Mononuclear cell (primary cell): ENCODE measurements around the gene ZNF385B. TPM values are rescaled to one million over a fixed set of nuclear protein-coding genes. Genes with fewer than 3 reads are reported as not detected.

Experiments
- H3K27me3 ChIP-seq: 2 replicates; pipeline ENCODE4 v1.6.0; 2011; ENCODE audit warnings: low read length, control low read depth; ENCODE audit not compliant: insufficient read depth
- H3K4me1 ChIP-seq: 2 replicates; pipeline ENCODE4 v1.5.1; 2011; ENCODE audit warnings: mild to moderate bottlenecking, low read length, control low read depth; ENCODE audit not compliant: insufficient read depth
- H3K4me3 ChIP-seq: 2 replicates; pipeline ENCODE4 v1.5.1; 2011; ENCODE audit warnings: mild to moderate bottlenecking, low read length, moderate library complexity
- H3K9me3 ChIP-seq: 2 replicates; pipeline ENCODE4 v1.5.1; 2011; ENCODE audit warnings: low read depth, mild to moderate bottlenecking, control low read depth, low read length
- total RNA-seq: library from RNA; depleted of rRNA; stranded (reverse); fragments of >200 nt; gene quantifications from one replicate; pipeline ENCODE4 v1.2.3, GENCODE V29; 2012

ZNF385B gene
- total RNA-seq, 1 donor = not detected

DNA sequence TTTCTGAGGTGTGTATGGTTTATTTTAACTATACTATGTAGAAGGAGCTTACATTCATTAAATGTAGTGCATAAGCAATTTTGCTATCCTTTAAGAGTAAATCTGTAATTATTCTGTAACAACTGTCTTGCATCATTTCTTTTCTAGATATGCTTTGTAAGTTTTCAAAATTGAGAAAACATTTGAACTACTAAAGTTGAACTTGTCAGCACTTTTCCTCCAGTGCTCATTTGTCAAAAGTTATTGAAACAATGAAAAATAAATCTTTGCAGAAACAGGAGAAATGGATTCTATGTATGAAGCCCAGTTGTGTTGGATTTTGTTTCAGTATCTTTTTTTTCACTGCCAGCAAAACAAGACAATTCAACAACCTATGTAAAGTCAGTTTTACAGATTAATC is 14.5 kb upstream of the ZNF385B start:
- no peaks in the 10 kb centered on the region for H3K4me1 ChIP-seq
- no peak overlapping the region for H3K4me3 ChIP-seq
- no peaks in the 10 kb centered on the region for H3K27me3 ChIP-seq
- no peaks in the 10 kb centered on the region for H3K9me3 ChIP-seq

DNA sequence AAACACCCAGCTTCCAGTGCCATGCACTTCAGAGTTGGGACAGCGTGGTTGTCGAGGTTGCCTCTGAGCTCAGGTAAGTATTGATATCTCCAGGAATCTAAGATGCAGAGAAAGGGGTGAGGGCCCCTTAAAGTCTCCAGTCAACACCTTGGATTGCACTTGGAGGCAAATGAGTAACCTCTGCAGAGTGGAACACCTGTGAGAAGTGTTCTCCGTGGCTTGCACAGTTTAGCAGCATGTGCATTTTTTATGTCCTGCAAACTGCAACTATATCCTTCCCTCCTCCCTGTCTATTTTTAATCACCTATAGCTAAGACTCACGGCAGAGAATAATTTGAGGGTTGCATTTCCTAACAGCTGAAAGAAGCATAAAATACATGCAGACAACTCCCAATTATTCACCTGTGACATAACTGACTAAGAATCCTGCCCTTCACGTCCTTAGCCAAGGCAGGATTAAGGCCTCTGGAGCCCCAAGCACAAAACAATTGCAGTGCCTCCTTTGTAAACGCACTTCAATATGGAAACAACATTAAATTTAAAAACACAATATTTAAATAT is 1.6 kb upstream of the ZNF385B start:
- no peaks in the 10 kb centered on the region for H3K4me1 ChIP-seq
- H3K4me3 ChIP-seq = no peak overlapping the region
- H3K9me3 ChIP-seq = no peaks in the 10 kb centered on the region
- peaks cover 63% of the 10 kb centered on the region for H3K27me3 ChIP-seq

DNA sequence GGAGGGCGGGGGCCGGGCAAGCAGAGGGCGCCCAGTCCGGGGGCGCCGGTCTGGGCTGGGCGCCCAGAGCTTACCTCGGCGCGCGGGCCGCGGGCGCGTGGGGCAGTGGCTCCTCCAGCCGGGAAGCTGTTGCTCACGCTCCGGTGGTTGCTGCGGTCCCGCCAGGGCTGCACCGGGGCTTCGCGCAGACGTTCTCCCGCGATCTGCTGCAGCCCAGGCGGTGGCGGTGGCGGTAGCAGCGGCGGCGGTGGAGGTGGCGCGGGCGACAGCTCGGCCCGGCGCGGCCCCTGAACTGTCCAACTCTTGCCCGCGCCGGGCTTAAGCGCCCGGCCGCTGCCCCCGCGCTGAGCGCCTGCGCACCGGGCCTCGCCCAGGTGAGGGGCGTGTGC is 391 bp downstream of the ZNF385B start:
- H3K4me1 ChIP-seq = no peaks in the 10 kb centered on the region
- H3K27me3 ChIP-seq = peaks cover 78% of the 10 kb centered on the region
- no peak overlapping the region for H3K4me3 ChIP-seq

GRCh38 chr2:179860255-179861026 is 971 bp downstream of the ZNF385B start:
- Histone ChIP-seq H3K9me3 (no peaks in the 10 kb centered on the region), H3K4me3 (no peak overlapping the region), H3K27me3 (peaks cover 77% of the 10 kb centered on the region), H3K4me1 (no peaks in the 10 kb centered on the region)

More for the DNA sequence above, 391 bp downstream of the ZNF385B start:
- H3K9me3 ChIP-seq = no peaks in the 10 kb centered on the region

DNA sequence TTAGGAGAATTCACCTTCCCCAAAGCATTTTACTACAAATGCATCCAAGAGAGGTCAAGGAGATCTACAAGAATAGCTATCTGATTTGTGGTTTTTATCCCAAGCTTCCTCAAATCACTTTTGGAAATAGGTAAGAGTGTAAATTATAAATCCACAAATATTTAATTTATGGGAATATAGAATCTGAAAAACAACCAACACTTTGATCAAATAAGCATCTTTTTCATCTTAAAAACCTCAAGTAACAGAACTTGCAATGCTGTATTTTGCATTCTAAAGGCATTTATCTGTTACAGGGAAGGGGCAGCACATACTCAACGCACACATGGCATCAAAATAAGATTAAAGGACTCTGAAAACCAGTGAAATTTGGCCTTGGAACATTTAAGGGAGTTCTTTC is 1.9 kb downstream of the ZNF385B start:
- Histone ChIP-seq H3K4me1 (no peaks in the 10 kb centered on the region), H3K4me3 (no peak overlapping the region), H3K27me3 (peaks cover 69% of the 10 kb centered on the region), H3K9me3 (no peaks in the 10 kb centered on the region)

GRCh38 chr2:179857236-179857635 is 4.2 kb downstream of the ZNF385B start:
- Histone ChIP-seq H3K27me3 (peaks cover 49% of the 10 kb centered on the region), H3K4me3 (no peak overlapping the region), H3K9me3 (no peaks in the 10 kb centered on the region), H3K4me1 (no peaks in the 10 kb centered on the region)

DNA sequence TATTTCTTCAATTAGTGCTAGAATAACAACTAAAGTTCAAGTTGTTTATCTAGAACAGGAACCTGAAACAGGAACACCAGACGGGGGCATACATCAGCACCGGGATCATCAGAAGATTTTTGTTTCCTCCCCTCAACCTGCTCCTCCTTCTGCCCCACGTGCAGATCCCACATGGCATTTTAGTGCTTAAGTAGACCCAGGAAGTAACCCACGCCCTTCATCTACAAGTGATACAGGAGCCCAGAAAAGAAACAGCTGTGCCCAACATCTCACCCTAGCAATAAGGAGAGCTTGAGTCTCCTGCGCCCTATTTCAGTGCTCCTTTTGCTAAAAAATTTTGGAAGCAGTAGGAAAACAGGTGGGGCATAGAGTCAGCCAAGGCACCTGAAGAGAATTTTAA is 5.2 kb downstream of the ZNF385B start:
- no peaks in the 10 kb centered on the region for H3K4me1 ChIP-seq
- peaks cover 40% of the 10 kb centered on the region for H3K27me3 ChIP-seq
- no peaks in the 10 kb centered on the region for H3K9me3 ChIP-seq
- H3K4me3 ChIP-seq = no peak overlapping the region

DNA sequence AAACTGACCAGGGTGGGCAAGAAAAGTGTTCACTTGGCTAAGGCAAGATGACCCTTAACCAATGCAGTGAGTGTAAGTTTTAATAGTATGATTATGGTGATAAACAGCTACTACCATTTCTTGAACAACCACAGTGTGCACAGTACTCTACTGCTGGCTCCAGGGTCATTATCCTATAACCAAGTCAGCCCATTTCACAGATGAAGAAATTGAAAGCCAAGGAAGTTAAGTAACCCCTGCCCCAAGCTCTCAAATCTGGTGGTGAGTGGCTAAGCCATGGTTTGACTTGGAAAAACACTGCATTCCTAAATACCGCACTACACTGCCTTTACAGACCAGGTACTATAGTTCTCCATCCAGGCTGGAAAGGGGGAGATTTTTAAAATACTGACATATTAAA is 5.7 kb downstream of the ZNF385B start:
- Histone ChIP-seq H3K9me3 (no peaks in the 10 kb centered on the region), H3K27me3 (peaks cover 40% of the 10 kb centered on the region), H3K4me1 (no peaks in the 10 kb centered on the region), H3K4me3 (no peak overlapping the region)

DNA sequence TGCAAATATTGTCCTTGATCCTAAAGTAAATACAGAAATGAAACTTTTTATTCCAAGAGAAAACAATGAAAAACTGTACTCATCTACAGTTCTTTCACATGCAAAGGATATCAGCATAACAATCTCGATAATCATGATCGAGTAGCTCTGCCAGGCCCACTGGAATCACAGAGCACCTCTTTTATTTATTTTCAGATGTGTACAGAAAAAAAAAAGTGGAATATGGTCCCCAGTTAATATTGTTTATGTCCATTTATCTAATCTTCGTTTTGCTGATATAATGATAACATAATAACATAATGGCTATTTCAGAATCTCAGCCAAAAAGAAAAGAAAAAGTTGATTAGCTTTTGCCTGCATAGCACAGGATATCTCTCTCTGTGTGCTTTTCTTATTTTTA is 6.5 kb downstream of the ZNF385B start:
- H3K27me3 ChIP-seq = peaks cover 32% of the 10 kb centered on the region
- no peak overlapping the region for H3K4me3 ChIP-seq
- no peaks in the 10 kb centered on the region for H3K4me1 ChIP-seq

GRCh38 chr2:179853108-179853507 is 8.3 kb downstream of the ZNF385B start:
- no peak overlapping the region for H3K4me3 ChIP-seq
- no peaks in the 10 kb centered on the region for H3K4me1 ChIP-seq
- no peaks in the 10 kb centered on the region for H3K9me3 ChIP-seq
- peaks cover 15% of the 10 kb centered on the region for H3K27me3 ChIP-seq

More for the DNA sequence above, 6.5 kb downstream of the ZNF385B start:
- no peaks in the 10 kb centered on the region for H3K9me3 ChIP-seq

DNA sequence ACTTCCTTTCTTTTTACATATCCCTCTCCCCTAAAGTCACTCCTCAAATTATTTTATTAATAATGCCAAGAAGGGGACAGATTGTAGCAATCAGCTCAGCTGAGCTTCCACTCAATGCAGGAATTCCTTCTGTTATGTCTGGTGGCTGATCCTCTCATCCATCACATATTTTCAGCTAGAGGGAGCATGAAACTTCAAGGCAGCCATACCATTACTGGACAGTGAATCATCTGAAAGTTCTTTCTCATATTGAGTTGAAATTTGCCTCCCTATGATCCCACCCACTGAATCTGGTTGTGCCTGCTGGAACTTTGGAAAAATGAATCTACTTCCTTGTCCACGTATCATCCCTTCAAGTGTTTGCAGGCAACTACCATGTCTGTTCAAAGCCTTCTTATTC is 11.2 kb downstream of the ZNF385B start:
- Histone ChIP-seq H3K4me1 (no peaks in the 10 kb centered on the region), H3K4me3 (no peak overlapping the region), H3K9me3 (no peaks in the 10 kb centered on the region), H3K27me3 (no peaks in the 10 kb centered on the region)

- no peaks in the 10 kb centered on the region for H3K27me3 ChIP-seq
- H3K9me3 ChIP-seq = no peaks in the 10 kb centered on the region
- no peaks in the 10 kb centered on the region for H3K4me1 ChIP-seq
- H3K4me3 ChIP-seq = no peak overlapping the region
Measured at GRCh38 chr2:179849719-179850118, 11.7 kb downstream of the ZNF385B start.

- H3K4me3 ChIP-seq = no peak overlapping the region
- no peaks in the 10 kb centered on the region for H3K4me1 ChIP-seq
- H3K9me3 ChIP-seq = no peaks in the 10 kb centered on the region
- H3K27me3 ChIP-seq = no peaks in the 10 kb centered on the region
Measured at GRCh38 chr2:179843541-179843940, 17.9 kb downstream of the ZNF385B start.

- Histone ChIP-seq H3K9me3 (no peaks in the 10 kb centered on the region), H3K4me1 (no peaks in the 10 kb centered on the region)
Measured at GRCh38 chr2:179842498-179843153, 18.8 kb downstream of the ZNF385B start.

GRCh38 chr2:179840840-179841239 is 20.6 kb downstream of the ZNF385B start:
- Histone ChIP-seq H3K4me1 (no peaks in the 10 kb centered on the region), H3K27me3 (no peaks in the 10 kb centered on the region), H3K9me3 (no peaks in the 10 kb centered on the region), H3K4me3 (no peak overlapping the region)

More at GRCh38 chr2:179842498-179843153, 18.8 kb downstream of the ZNF385B start:
- no peak overlapping the region for H3K4me3 ChIP-seq
- no peaks in the 10 kb centered on the region for H3K27me3 ChIP-seq
